ENCODE data around the gene MLC1.

GRCh38 chr22:50015451-50016307, 69.5 kb downstream of the MLC1 start:
- TF ChIP-seq TAF1 (IDR thresholded peaks at IDR 0.05; ENCODE audit: borderline replicate concordance, low read depth, low read length) (no peak), POLR2A (IDR thresholded peaks at IDR 0.05; ENCODE audit: low read depth, low read length) (no peak), POLR2AphosphoS5 (IDR thresholded peaks at IDR 0.05; ENCODE audit: low read depth, low read length) (no peak)

All from GM12892 (cell line).